ENCODE measurements around the gene UGGT2. TPM values are rescaled to one million over a fixed set of nuclear protein-coding genes. Genes with fewer than 3 reads are reported as not detected.
"Not testable (repeated sequence)": the region's sequence is repeated elsewhere in the genome, so short reads cannot be mapped to it uniquely, and the experiment has no call there.

Gene UGGT2
- total RNA-seq, 1 donor from 2014 or later: 32.7 TPM

DNA sequence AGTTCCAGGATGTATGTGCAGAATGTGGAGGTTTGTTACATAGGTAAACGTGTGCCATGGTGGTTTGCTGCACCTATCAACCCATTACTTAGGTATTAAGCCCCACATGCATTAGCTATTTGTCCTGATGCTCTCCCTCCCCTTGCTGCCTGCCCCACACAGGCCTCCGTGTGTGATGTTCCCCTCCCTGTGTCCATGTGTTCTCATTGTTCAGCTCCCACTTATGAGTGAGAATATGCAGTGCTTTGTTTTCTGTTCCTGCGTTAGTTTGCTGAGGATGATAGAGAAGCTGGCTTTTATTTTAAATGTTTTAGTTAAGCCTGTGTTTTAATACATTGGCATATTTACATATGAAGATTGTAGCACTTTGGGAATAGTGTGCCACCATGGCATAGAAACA, 290.6 kb downstream of the UGGT2 start:
- DNase-seq (ENCODE audit: extremely low read depth, low read depth, low spot score): not testable (repeated sequence)

DNA sequence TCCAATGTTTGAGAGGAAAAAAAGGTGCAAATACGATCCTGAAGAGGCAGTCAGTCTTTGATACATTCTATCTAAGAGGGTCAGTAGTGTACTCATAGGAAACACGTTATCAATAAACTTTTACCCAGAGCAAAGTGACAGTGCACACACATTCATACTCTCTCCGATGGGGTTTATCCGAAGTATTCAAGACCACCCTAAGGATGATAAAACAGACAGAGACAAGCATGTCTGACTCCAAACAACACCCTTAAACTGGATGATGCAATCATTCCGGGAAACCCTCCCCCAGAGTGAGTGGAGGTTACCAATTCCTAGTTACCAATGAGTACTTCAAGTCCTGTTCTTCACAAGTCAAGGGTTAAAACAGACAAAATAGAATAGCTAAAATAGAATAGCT, 297.1 kb downstream of the UGGT2 start:
- DNase-seq (ENCODE audit: extremely low read depth, low read depth, low spot score): no peak

DNA sequence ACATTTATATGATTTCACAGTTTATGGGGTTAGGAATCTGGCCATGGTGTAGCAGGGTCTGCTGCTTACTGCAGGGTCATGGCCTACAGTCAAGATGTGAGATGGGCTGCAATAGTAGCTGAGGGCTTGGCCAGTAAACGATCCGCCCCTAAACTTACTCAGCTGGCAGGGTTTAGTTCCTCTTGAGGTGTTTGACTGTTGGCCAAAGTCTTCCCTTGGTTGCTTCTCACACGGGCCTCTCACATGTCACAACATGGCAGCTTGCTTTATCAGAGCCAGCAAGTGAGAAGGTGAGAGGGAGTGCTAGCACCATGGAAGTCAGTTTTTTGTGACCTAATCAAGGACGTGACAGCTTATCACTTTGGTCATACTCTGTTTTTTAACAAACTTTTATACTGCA, 299.1 kb downstream of the UGGT2 start:
- no peak for DNase-seq (ENCODE audit: extremely low read depth, low read depth, low spot score)

DNA sequence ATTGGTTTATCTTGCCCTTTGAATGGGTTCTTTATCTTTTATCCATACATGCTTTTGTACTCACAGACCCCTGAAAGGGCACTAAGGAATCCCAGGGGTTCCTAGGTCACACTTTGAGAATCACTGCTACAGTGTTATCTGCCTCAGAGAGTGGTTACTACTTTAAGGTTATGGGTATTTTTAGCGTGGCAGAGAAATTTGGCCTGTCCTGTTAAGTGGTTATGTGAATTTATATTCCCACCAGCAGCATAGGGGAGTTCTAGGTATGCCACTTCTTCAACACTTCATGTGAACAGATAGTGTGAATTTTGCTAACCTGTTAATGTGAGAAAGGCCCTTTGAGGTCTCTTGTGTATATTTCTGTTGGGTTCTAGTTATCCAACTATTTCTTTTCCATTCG, 300.5 kb downstream of the UGGT2 start:
- no peak for DNase-seq (ENCODE audit: extremely low read depth, low read depth, low spot score)

Other genes with a start within 250 kb of the UGGT2 start
- 0.12 and 0.29 TPM in 2 replicates for gene HS6ST3, start 36.7 kb upstream of the UGGT2 start, total RNA-seq

Data from glomerular endothelial cell (primary cell).